GM18507 (cell line): Measurements from ENCODE around the gene STK11.
A peak's percentile ranks its signal among the peaks of the same experiment; 100 is the strongest.

Experiments
- DNase-seq: peaks from one replicate; pipeline ENCODE4 v3.0.0; 2011; ENCODE audit warnings: low read depth; ENCODE audit not compliant: insufficient read length; ENCODE audit errors: extremely low spot score
- FAIRE-seq: peaks from 2 replicates; lab custom pipeline; 2011; peaks lifted over from hg19 to GRCh38; lab: Jason Lieb, UNC

The STK11 gene

GRCh38 chr19:1205114-1206099 is at the start of gene STK11:
Gene STK11 (plus strand): TSS chr19:1205778. CDS start chr19:1206914, 1,136 bp downstream.
- FAIRE-seq = peak; percentile 99

GRCh38 chr19:1156305-1156801 is 49.2 kb upstream of the STK11 start:
- no peak for DNase-seq
- FAIRE-seq = no peak

More at GRCh38 chr19:1205114-1206099, at the start of gene STK11:
- DNase-seq = peak; percentile 98

- FAIRE-seq (no peak), DNase-seq (no peak)
Measured at GRCh38 chr19:1156830-1157615, 48.6 kb upstream of the STK11 start.

- no peak for DNase-seq
- no peak for FAIRE-seq
Measured at GRCh38 chr19:1157931-1158884, 47.4 kb upstream of the STK11 start.

- FAIRE-seq (no peak), DNase-seq (no peak)
Measured at GRCh38 chr19:1158885-1159448, 46.6 kb upstream of the STK11 start.

- DNase-seq (no peak), FAIRE-seq (no peak)
Measured at GRCh38 chr19:1159864-1160595, 45.5 kb upstream of the STK11 start.

GRCh38 chr19:1161716-1162115 is 43.9 kb upstream of the STK11 start:
- peak; percentile 30 for DNase-seq
- FAIRE-seq = no peak

GRCh38 chr19:1162404-1163282 is 42.9 kb upstream of the STK11 start:
- FAIRE-seq (no peak), DNase-seq (no peak)

GRCh38 chr19:1163283-1163933 is 42.2 kb upstream of the STK11 start:
- DNase-seq = no peak
- FAIRE-seq = no peak

GRCh38 chr19:1163934-1164683 is 41.5 kb upstream of the STK11 start:
- no peak for DNase-seq
- FAIRE-seq = no peak

GRCh38 chr19:1164684-1165531 is 40.7 kb upstream of the STK11 start:
- DNase-seq (no peak), FAIRE-seq (no peak)

GRCh38 chr19:1166872-1167573 is 38.6 kb upstream of the STK11 start:
- FAIRE-seq = no peak
- DNase-seq = no peak

GRCh38 chr19:1167687-1168571 is 37.6 kb upstream of the STK11 start:
- FAIRE-seq (no peak), DNase-seq (no peak)
